ENCODE measurements around the gene ECE1.

ECE1 gene

GRCh38 chr1:21308330-21308729 lies 18.1 kb upstream of the ECE1 start:
- DNase-seq (ENCODE audit: low spot score): no peak

GRCh38 chr1:21307663-21308305 lies 17.5 kb upstream of the ECE1 start:
- DNase-seq (ENCODE audit: low spot score): no peak

GRCh38 chr1:21307210-21307609 lies 16.9 kb upstream of the ECE1 start:
- no peak for DNase-seq (ENCODE audit: low spot score)

- DNase-seq (ENCODE audit: low spot score): no peak
Measured at GRCh38 chr1:21305900-21306189, 15.6 kb upstream of the ECE1 start.

- no peak for DNase-seq (ENCODE audit: low spot score)
Measured at GRCh38 chr1:21305155-21305899, 15.1 kb upstream of the ECE1 start.

GRCh38 chr1:21304488-21304887 lies 14.2 kb upstream of the ECE1 start:
- no peak for DNase-seq (ENCODE audit: low spot score)

GRCh38 chr1:21302747-21303715 lies 12.8 kb upstream of the ECE1 start:
- DNase-seq (ENCODE audit: low spot score): peak; percentile 29

- no peak for DNase-seq (ENCODE audit: low spot score)
Measured at GRCh38 chr1:21301794-21302440, 11.7 kb upstream of the ECE1 start.

- no peak for DNase-seq (ENCODE audit: low spot score)
Measured at GRCh38 chr1:21300774-21301173, 10.5 kb upstream of the ECE1 start.

GRCh38 chr1:21299780-21300395 lies 9.6 kb upstream of the ECE1 start:
- no peak for DNase-seq (ENCODE audit: low spot score)

GRCh38 chr1:21298981-21299391 lies 8.7 kb upstream of the ECE1 start:
- no peak for DNase-seq (ENCODE audit: low spot score)

GRCh38 chr1:21297975-21298374 lies 7.7 kb upstream of the ECE1 start:
- no peak for DNase-seq (ENCODE audit: low spot score)

GRCh38 chr1:21296509-21297354 lies 6.5 kb upstream of the ECE1 start:
- DNase-seq (ENCODE audit: low spot score): no peak

GRCh38 chr1:21295545-21295944 lies 5.3 kb upstream of the ECE1 start:
- no peak for DNase-seq (ENCODE audit: low spot score)

- DNase-seq (ENCODE audit: low spot score): no peak
Measured at GRCh38 chr1:21295002-21295401, 4.7 kb upstream of the ECE1 start.

- no peak for DNase-seq (ENCODE audit: low spot score)
Measured at GRCh38 chr1:21294266-21294989, 4.2 kb upstream of the ECE1 start.

- DNase-seq (ENCODE audit: low spot score): no peak
Measured at GRCh38 chr1:21293537-21294265, 3.4 kb upstream of the ECE1 start.

- DNase-seq (ENCODE audit: low spot score): no peak
Measured at GRCh38 chr1:21292984-21293536, 2.8 kb upstream of the ECE1 start.

- no peak for DNase-seq (ENCODE audit: low spot score)
Measured at GRCh38 chr1:21292503-21292983, 2.3 kb upstream of the ECE1 start.

All from iPS-NIHi11 (cell line).